Psoas muscle (tissue), 8 donors: ENCODE data around the gene C14orf39. TPM values are rescaled to one million over a fixed set of nuclear protein-coding genes. Genes with fewer than 3 reads are reported as not detected.
A peak's percentile ranks its signal among the peaks of the same experiment; 100 is the strongest.

Source experiments
- ATAC-seq, 4 donors: fragments of 200-7000 bp; cut with Tn5 transposase; one replicate each; pipeline ENCODE4 v1.9.1; 2020; ENCODE audit warnings: moderate library complexity in 3 of 4, mild to moderate bottlenecking in 2 of 4
- DNase-seq, 2 donors: peaks; one replicate each; pipeline ENCODE4 v3.0.0-alpha.2; 2020
- H3K27ac ChIP-seq: fragments of 200-600 bp; one replicate; pipeline ENCODE4 v1.8.0; 2022
- H3K27me3 ChIP-seq, 3 donors: fragments of 200-600 bp in 1 of 3; one replicate each; pipeline versions ENCODE4 v1.6.1 to v1.8.0; 2013 to 2022; ENCODE audit warnings: low read length in 2 of 3, mild to moderate bottlenecking in 2 of 3, moderate library complexity in 1 of 3; ENCODE audit not compliant: insufficient read depth in 3 of 3
- H3K36me3 ChIP-seq, 2 donors: fragments of 200-600 bp in 1 of 2; one replicate each; pipeline versions ENCODE4 v1.6.1 to v1.8.0; 2013 to 2022; ENCODE audit warnings: low read depth in 1 of 2, mild to moderate bottlenecking in 1 of 2, moderate library complexity in 1 of 2; ENCODE audit not compliant: insufficient read depth in 1 of 2
- H3K4me1 ChIP-seq: fragments of 200-600 bp; one replicate; pipeline ENCODE4 v1.8.0; 2022
- H3K4me3 ChIP-seq: fragments of 200-600 bp; one replicate; pipeline ENCODE4 v1.8.0; 2022; ENCODE audit warnings: mild to moderate bottlenecking
- H3K9me3 ChIP-seq: fragments of 200-600 bp; one replicate; pipeline ENCODE4 v1.8.0; 2022
- CTCF ChIP-seq: fragments of 200-600 bp; IDR thresholded peaks from one replicate; pipeline ENCODE4 v1.8.0; 2022; ENCODE audit warnings: antibody characterized with exemption
- WGBS, 3 donors: extraction: QIAGEN DNeasy Blood & Tissue Kit; methylation state at CpG; one replicate each; pipeline versions ENCODE4 v1.1.6 to v1.1.7; 2013; 5-methylcytosine and 5-hydroxymethylcytosine counted together
- intact Hi-C, 2 donors: fragments of 100-400 bp; cut with DNase I; formaldehyde crosslinking; loops; one replicate each; pipeline versions ENCODE4 v1.11.0 to v1.14.2; 2022
- long read RNA-seq, 2 donors: library from polyadenylated mRNA; unstranded; transcript quantifications; one replicate each; pipeline ENCODE4 v2.0.0, GENCODE V29; 2021
- polyA plus RNA-seq, 3 donors: library from polyadenylated mRNA; stranded (reverse); fragments of 200-250 nt; gene quantifications; one replicate each; pipeline ENCODE4 v1.2.3, GENCODE V29; 2013
- total RNA-seq, 4 donors: library from RNA; stranded (reverse); fragmentation: NEBNext Ultra II Directional in 2 of 4; extraction: Animal tissue kit (Norgen Biotek cat#: 25700) in 2 of 4; gene quantifications; one replicate each; pipeline versions ENCODE4 v1.2.1 to v1.2.4, GENCODE V29; 2021 to 2023
- donor health status: healthy with polysubstance abuse.
- donor health status: DM: no; HTN: no; CAD: no; lungs with moderate emphysema.
- donor health status: Bipolar disorder and iron deficiency.
- donor health status: healthy.
- donor health status: DM: yes; HTN: yes; CAD: no.
- donor health status: DM: no; HTN: no; CAD: no.
- donor health status: DM: no; HTN: no; CAD: no.
- donor health status: DM: yes; HTN: yes; CAD: no.

C14orf39 gene, protein sequence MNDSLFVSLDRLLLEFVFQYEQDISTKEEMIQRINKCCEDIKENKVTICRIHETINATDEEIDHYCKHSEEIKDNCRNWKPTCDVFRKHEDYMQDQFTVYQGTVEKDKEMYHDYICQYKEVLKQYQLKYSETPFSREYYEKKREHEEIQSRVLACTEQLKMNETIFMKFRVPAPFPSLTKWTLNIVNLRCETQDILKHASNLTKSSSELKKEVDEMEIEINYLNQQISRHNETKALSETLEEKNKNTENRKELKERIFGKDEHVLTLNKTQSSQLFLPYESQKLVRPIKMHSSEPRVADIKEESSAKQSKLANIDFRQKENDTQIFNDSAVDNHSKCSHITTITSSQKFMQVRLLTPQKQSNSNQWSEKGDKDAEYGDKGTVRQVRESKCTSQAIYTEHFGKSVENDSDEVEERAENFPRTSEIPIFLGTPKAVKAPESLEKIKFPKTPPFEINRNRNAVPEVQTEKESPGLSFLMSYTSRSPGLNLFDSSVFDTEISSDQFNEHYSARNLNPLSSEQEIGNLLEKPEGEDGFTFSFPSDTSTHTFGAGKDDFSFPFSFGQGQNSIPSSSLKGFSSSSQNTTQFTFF
- total RNA-seq = 1 to 10 TPM; 1.9 to 4.4 (median 3.1) TPM
- under 1 TPM; 0.12 to 0.53 (median 0.34) TPM for polyA plus RNA-seq
- long read RNA-seq, donor 1, partial matches to known transcripts = 0 of 1 reads
- long read RNA-seq, donor 1, other reads (novel, unspliced or antisense) = 1 of 1 reads
- long read RNA-seq, donor 2, partial matches to known transcripts = 1 of 5 reads
- long read RNA-seq, donor 2, other reads (novel, unspliced or antisense) = 4 of 5 reads

- peak within 1 kb of the TSS; percentile 67 for H3K4me3 ChIP-seq
These were observed at the start of gene C14orf39 for GRCh38 chr14:60485598-60486251. C14orf39 (minus strand) TSS chr14:60486063; CDS start chr14:60485078, 985 bp downstream.

GRCh38 chr14:60532442-60532841 lies 46.6 kb upstream of the C14orf39 start:
- no peaks in the 10 kb centered on the region for H3K4me1 ChIP-seq
- WGBS, 3 donors = 60 to 61% (median 60%) methylated on average over 3 of the region's 3 CpGs
- intact Hi-C loops = no loop called here
- no peaks in the 10 kb centered on the region for H3K36me3 ChIP-seq
- DNase-seq (no peak), ATAC-seq (no peak)
- no peak overlapping the region for H3K4me3 ChIP-seq
- no peak overlapping the region for H3K27ac ChIP-seq
- no peaks in the 10 kb centered on the region for H3K27me3 ChIP-seq
- TF ChIP-seq CTCF = no peak
- no peaks in the 10 kb centered on the region for H3K9me3 ChIP-seq

More at GRCh38 chr14:60485598-60486251, at the start of gene C14orf39:
- peak; percentile 91 to 99 (median 96) for ATAC-seq
- intact Hi-C loops = loop anchor here in 1 of 2 donors (5.0 kb wide), 1 partner anchor 133 kb away; no protein-coding TSS in a partner anchor
- DNase-seq = peak; percentile 55 to 80
- WGBS, 3 donors = 4 to 7% (median 5%) methylated on average over 53 to 57 of the region's 57 CpGs
- Histone ChIP-seq H3K9me3 (peaks cover 7% of the 10 kb centered on the region), H3K4me1 (peaks cover 2% of the 10 kb centered on the region), H3K36me3 (no peaks in the 10 kb centered on the region), H3K27me3 (peaks cover 0 to 10% (median 0%) of the 10 kb centered on the region in 3 donors), H3K27ac (no peak within 1 kb of the TSS)
- TF ChIP-seq CTCF = no peak

GRCh38 chr14:60515511-60516289 lies 29.8 kb upstream of the C14orf39 start:
- Histone ChIP-seq H3K4me3 (peak overlapping the region; percentile 69), H3K36me3 (no peaks in the 10 kb centered on the region), H3K9me3 (no peaks in the 10 kb centered on the region), H3K4me1 (no peaks in the 10 kb centered on the region), H3K27ac (no peak overlapping the region), H3K27me3 (peaks cover 0 to 14% (median 4%) of the 10 kb centered on the region in 3 donors)
- intact Hi-C loops = no loop called here
- 24 to 44% (median 36%) methylated on average over 53 to 66 of the region's 66 CpGs for WGBS, 3 donors
- DNase-seq = peak in 1 of 2 donors; percentile 53
- TF ChIP-seq CTCF = no peak
- ATAC-seq = peak; percentile 9 to 40 (median 24)
